Measurements from ENCODE around the gene CCDC92B. TPM values are rescaled to one million over a fixed set of nuclear protein-coding genes. Genes with fewer than 3 reads are reported as not detected.

The CCDC92B gene
- total RNA-seq, 1 donor from 2014 or later: 0.20 TPM

- intact Hi-C loops (cut with DNase I): no loop called here
- ATAC-seq (no peak), DNase-seq (no peak)
Measured at GRCh38 chr17:2780931-2781454, 31.5 kb upstream of the CCDC92B start.

GRCh38 chr17:2780256-2780655 is 30.8 kb upstream of the CCDC92B start:
- no peaks in the 10 kb centered on the region for H3K36me3 ChIP-seq
- H3K27me3 ChIP-seq: peaks cover 31% of the 10 kb centered on the region
- H3K4me1 ChIP-seq: no peaks in the 10 kb centered on the region
- H3K27ac ChIP-seq: no peak overlapping the region
- TF ChIP-seq CTCF (IDR thresholded peaks at IDR 0.05): no peak
- intact Hi-C loops (cut with DNase I): no loop called here
- ATAC-seq (no peak), DNase-seq (no peak)
- no peak overlapping the region for H3K4me3 ChIP-seq
- no peaks in the 10 kb centered on the region for H3K9me3 ChIP-seq

More at GRCh38 chr17:2780931-2781454, 31.5 kb upstream of the CCDC92B start:
- H3K27me3 ChIP-seq: peaks cover 23% of the 10 kb centered on the region
- no peak for TF ChIP-seq CTCF (IDR thresholded peaks at IDR 0.05)
- H3K4me1 ChIP-seq: no peaks in the 10 kb centered on the region
- no peak overlapping the region for H3K4me3 ChIP-seq
- no peak overlapping the region for H3K27ac ChIP-seq
- H3K36me3 ChIP-seq: no peaks in the 10 kb centered on the region
- H3K9me3 ChIP-seq: no peaks in the 10 kb centered on the region

- H3K36me3 ChIP-seq: no peaks in the 10 kb centered on the region
- TF ChIP-seq CTCF (IDR thresholded peaks at IDR 0.05): no peak
- H3K27me3 ChIP-seq: peaks cover 36% of the 10 kb centered on the region
- no peak overlapping the region for H3K4me3 ChIP-seq
- ATAC-seq: no peak
- intact Hi-C loops (cut with DNase I): no loop called here
- DNase-seq: no peak
- no peaks in the 10 kb centered on the region for H3K9me3 ChIP-seq
- H3K4me1 ChIP-seq: no peaks in the 10 kb centered on the region
- H3K27ac ChIP-seq: no peak overlapping the region
Measured at GRCh38 chr17:2779545-2779944, 30.1 kb upstream of the CCDC92B start.

- Histone ChIP-seq H3K9me3 (no peaks in the 10 kb centered on the region), H3K4me3 (no peak overlapping the region), H3K27ac (no peak overlapping the region), H3K36me3 (no peaks in the 10 kb centered on the region), H3K27me3 (peaks cover 38% of the 10 kb centered on the region), H3K4me1 (no peaks in the 10 kb centered on the region)
- DNase-seq: no peak
- no peak for TF ChIP-seq CTCF (IDR thresholded peaks at IDR 0.05)
- ATAC-seq: no peak
- intact Hi-C loops (cut with DNase I): no loop called here
Measured at GRCh38 chr17:2778489-2778888, 29.0 kb upstream of the CCDC92B start.

- Histone ChIP-seq H3K4me1 (no peaks in the 10 kb centered on the region), H3K9me3 (no peaks in the 10 kb centered on the region), H3K4me3 (no peak overlapping the region), H3K27ac (no peak overlapping the region), H3K36me3 (no peaks in the 10 kb centered on the region), H3K27me3 (peaks cover 46% of the 10 kb centered on the region)
- no peak for DNase-seq
- no peak for TF ChIP-seq CTCF (IDR thresholded peaks at IDR 0.05)
- ATAC-seq: no peak
- intact Hi-C loops (cut with DNase I): no loop called here
Measured at GRCh38 chr17:2777242-2777867, 27.9 kb upstream of the CCDC92B start.
